GM21515 (cell line): ENCODE measurements around the gene ZCCHC24.

Source experiments
- ATAC-seq: cut with Tn5 transposase; IDR thresholded peaks from one replicate; pipeline ENCODE4 v1.9.1; 2021; ENCODE audit not compliant: unreplicated experiment

The ZCCHC24 gene

DNA sequence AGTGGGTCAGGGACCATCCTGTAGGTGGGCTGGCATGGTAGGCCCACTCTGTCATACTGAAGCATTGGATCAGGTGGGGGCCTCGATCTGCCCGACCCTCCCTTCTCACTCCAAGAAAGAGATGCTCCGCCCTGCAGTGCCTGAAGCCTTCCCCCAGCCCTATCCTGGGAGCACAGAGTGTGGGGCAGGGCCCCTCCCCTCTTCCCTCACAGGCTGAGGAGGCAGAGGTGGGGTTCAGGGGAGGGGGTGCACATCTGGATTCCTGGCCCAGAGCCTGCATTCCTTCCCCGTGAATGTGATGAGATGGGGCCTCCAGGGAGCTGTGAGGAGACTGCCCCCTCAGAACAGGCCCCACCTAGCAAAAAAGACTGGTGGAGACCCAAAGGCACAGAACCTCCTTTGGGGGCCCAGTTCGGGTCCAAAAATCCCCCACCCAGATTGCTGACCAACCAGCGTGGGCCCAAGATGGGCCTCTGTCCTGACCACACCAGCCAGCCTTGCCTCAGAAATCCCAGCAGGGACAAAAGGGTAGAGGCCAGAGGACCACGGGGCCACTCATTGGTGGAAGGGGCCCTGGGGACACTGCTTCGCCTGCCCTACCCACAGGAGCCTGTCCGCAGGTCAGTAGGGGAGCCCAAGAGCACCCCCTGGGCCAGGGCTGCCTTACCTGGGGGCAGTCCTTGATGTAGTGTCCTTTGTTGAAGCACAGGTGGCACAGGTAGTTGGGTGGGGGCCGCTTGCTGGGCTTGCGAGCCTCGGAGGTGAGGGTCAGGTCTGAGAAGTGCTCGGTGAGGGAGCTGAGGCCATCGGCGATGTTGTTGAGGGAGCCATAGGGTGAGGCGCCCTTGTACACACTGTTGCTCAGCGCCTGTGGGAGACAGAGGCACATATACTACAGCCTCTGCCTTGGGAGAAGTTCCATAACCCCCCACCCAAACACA, 13.3 kb downstream of the ZCCHC24 start:
- no peak for ATAC-seq

DNA sequence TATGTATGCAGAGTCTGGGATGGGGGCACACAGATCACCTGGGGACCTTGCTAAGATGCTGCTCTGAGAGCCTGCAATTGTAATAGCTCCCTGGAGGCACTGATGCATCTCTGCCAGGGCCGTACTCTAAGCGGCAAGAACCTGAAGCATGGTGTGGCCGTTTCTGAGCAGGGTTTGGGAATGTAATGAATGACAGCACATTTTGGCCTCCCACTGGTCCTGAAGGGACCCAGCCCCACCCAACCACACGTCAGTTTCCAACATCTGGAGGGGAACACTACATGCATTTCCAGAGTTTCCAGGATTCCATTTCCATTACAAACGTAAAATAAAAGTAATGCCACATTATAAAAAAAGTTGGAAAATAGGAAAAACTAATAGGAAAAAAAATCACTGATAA, 14.0 kb downstream of the ZCCHC24 start:
- no peak for ATAC-seq

DNA sequence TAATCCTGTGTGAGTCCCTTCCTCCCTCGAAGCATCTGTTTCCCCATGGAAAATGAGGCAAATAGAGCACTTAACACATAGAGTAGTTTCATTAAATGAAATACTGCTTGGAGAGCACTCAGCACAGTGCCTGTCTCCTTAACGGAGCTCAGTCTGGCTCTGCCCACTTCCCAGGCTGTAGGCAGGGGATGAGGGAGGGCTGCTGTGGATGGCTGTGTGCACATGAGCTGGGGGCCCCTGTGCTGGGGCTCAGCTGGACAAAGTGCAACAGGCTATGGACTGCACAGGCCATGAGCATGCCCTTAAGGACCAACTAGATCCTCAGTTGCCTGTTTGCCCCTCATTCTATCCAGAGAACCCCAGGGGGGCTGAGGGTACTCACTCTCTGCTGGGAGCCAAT, 14.5 kb downstream of the ZCCHC24 start:
- no peak for ATAC-seq

- no peak for ATAC-seq
These were observed 15.0 kb downstream of the ZCCHC24 start for GRCh38 chr10:79430325-79430905.

GRCh38 chr10:79429751-79430150, 15.7 kb downstream of the ZCCHC24 start:
- ATAC-seq: no peak

GRCh38 chr10:79427965-79428364, 17.5 kb downstream of the ZCCHC24 start:
- ATAC-seq: no peak

GRCh38 chr10:79425074-79425532, 20.3 kb downstream of the ZCCHC24 start:
- no peak for ATAC-seq

- ATAC-seq: no peak
These were observed 21.0 kb downstream of the ZCCHC24 start for GRCh38 chr10:79424221-79425073.

- ATAC-seq: no peak
These were observed 23.1 kb downstream of the ZCCHC24 start for GRCh38 chr10:79422178-79422892.

DNA sequence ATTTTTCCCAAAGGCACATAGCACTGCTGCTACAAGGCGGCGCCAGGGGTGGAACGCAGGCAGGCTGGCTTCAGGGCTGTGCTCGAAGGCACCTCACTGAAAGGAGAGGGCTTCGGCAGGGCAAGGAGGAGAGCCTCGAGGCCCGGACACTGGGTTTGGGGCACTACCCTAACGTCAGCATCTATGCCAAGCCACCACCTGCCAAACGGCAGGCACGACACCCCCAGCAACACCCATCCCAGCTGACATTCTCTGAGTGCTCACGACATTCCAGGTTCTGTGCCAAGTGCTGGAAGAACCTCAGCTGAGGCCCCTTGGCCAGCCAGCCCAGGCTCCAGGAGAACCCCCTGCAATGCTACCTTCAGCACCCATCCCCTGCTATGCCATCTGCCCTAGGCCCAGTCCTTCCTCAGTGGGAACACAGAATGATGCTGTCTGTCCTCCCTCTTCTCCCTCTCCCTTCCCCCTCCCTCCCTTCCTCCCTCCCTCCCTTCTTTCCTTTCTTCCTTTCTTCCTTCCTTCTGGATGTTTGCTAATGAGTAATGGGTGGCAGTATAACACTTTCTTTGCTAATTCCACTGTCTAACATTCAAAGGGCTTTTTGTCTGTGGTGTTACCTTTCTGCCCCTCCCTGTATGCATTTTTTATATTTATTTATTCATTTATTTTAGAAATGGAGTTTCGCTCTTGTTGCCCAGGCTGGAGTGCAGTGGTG, 24.3 kb downstream of the ZCCHC24 start:
- no peak for ATAC-seq

- ATAC-seq: no peak
These were observed 26.4 kb downstream of the ZCCHC24 start for GRCh38 chr10:79418886-79419595.

DNA sequence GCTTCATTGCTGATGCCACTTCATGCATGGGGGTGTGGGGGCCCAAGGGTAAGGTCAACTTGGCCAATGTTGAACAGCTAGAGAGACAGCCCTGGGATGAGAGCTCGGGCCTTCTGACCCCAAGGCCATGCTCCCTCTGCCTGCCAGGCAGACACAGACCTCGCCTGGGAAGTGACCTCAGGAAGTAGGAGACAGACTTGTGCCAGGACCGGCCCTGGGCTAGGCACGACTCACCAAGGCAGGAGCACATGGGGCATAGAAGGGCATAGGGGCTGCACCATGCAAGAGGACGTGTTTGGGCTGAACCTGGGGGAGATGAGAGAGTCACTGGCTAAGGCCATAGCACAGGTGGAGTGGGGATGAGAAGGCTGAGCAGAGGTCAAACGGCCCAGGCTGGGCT, 27.1 kb downstream of the ZCCHC24 start:
- ATAC-seq: no peak

DNA sequence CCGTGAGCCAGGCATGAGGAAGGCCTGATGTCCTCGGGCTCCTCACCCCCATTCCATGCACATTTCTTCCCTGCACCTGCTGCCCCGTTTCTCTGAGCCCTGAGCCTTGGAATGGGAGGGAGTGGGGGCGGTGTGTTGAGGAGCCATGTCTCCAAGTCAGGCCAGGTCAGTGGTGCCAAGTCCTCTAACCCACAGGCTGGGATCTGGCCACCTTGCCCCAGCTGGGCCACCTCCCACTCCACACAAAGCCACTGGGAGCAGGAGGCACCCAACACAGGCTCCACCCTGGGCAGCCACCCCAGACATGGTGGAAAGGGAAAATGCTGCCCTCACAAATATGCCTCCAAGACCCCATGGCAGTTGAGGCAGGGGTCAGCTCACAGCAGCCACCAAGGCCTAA, 27.7 kb downstream of the ZCCHC24 start:
- no peak for ATAC-seq

- ATAC-seq: no peak
These were observed 28.2 kb downstream of the ZCCHC24 start for GRCh38 chr10:79417266-79417665.

GRCh38 chr10:79416578-79417255, 28.7 kb downstream of the ZCCHC24 start:
- ATAC-seq: no peak

- ATAC-seq: no peak
These were observed 29.5 kb downstream of the ZCCHC24 start for GRCh38 chr10:79415736-79416577.

DNA sequence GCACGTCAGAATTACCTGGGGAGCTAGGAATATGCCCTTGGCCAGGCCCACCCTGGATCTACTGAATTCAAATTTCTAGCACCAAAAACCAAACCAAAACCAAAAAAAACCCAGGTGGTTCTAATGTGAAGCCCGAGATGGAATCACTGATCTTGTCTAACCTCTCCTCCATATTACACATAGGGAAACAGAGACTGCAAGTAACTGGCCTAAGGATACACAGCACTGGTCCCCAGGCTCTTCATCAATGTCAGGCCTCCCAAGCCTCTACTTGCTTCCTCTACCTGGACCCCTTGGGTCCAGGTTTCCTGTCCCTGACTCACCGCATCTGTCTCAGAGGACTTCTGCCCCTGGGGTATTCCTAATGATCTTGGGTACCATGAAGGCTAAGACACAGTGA, 30.7 kb downstream of the ZCCHC24 start:
- no peak for ATAC-seq

- no peak for ATAC-seq
These were observed 32.2 kb downstream of the ZCCHC24 start for GRCh38 chr10:79413196-79413595.
